Measurements from ENCODE around the gene DLGAP5. TPM values are rescaled to one million over a fixed set of nuclear protein-coding genes. Genes with fewer than 3 reads are reported as not detected.

The DLGAP5 gene
- total RNA-seq, 1 experiment from 2014 or later = 72.8 TPM

- no TSS peak for BruUV-seq (replicated peaks)
- H3K9me2 ChIP-seq (ENCODE audit: insufficient read depth) = no peaks in the 10 kb centered on the region
- no peak overlapping the region for H3K4me2 ChIP-seq (ENCODE audit: low read length)
- CTCF ChIA-PET = no interaction called here
- peaks cover 24 to 30% of the 10 kb centered on the region in 2 experiments; a peak in 3 of 4 replicates for H3K36me3 ChIP-seq (ENCODE audit: control insufficient read depth in 1 of 2, insufficient read depth in 2 of 2, low read length in 2 of 2)
- H3K79me2 ChIP-seq (ENCODE audit: insufficient read depth, low read length) = peaks cover 18% of the 10 kb centered on the region
- H3K9ac ChIP-seq (ENCODE audit: low read length) = no peak overlapping the region
- H4K20me1 ChIP-seq (ENCODE audit: insufficient read depth) = no peaks in the 10 kb centered on the region
- no peaks in the 10 kb centered on the region for H3K27me3 ChIP-seq (ENCODE audit: insufficient read depth, low read length)
- no peak for ATAC-seq
- RAD21 ChIA-PET (ENCODE audit: low non-redundant PET in 1 of 2, low total read pairs in 2 of 2, uncharacterized antibody in 2 of 2, unreplicated experiment in 2 of 2) = no interaction called here
- no peak for TF ChIP-seq ZNF274 (IDR thresholded peaks at IDR 0.05; ENCODE audit: low read depth, low read length)
- TF ChIP-seq CEBPB (IDR thresholded peaks at IDR 0.05; ENCODE audit: low read depth) = no peak
- no peak for TF ChIP-seq EZH2phosphoT487 (IDR thresholded peaks at IDR 0.05; ENCODE audit: borderline replicate concordance)
- TF ChIP-seq CTCF (IDR thresholded peaks at IDR 0.05 in 2 of 3, conservative IDR thresholded peaks at IDR 0.05 in 1 of 3; ENCODE audit: borderline replicate concordance in 1 of 3, insufficient read depth in 1 of 3, low read depth in 2 of 3, low read length in 2 of 3) = no peak
- no peak for TF ChIP-seq SP1 (IDR thresholded peaks at IDR 0.05; ENCODE audit: low read depth)
- no peak for TF ChIP-seq SRF (IDR thresholded peaks at IDR 0.05; ENCODE audit: low read depth)
- no peak for TF ChIP-seq ZFX (IDR thresholded peaks at IDR 0.05)
- H3K4me3 ChIP-seq (replicated peaks in 1 of 2; ENCODE audit: low read depth in 1 of 2, low read length in 2 of 2) = no peak overlapping the region
- no peak overlapping the region for H2AFZ ChIP-seq (ENCODE audit: low read depth, low read length, poor library complexity, severe bottlenecking)
- no peaks in the 10 kb centered on the region for H3K9me3 ChIP-seq (ENCODE audit: control insufficient read depth in 1 of 2, insufficient read depth in 1 of 2, low read depth in 1 of 2, low read length in 2 of 2)
- no peaks in the 10 kb centered on the region for H3K4me1 ChIP-seq (ENCODE audit: control insufficient read depth in 1 of 2, insufficient read depth in 2 of 2, low read length in 2 of 2)
- no peak overlapping the region for H3K27ac ChIP-seq (ENCODE audit: low read depth, low read length)
- no peak for DNase-seq (ENCODE audit: low read depth, low spot score)
- intact Hi-C loops (cut with micrococcal nuclease) = no loop called here
- POLR2A ChIA-PET = no interaction called here
These were observed 11.0 kb downstream of the DLGAP5 start for GRCh38 chr14:55180434-55180833.

GRCh38 chr14:55180006-55180405, 11.4 kb downstream of the DLGAP5 start:
- POLR2A ChIA-PET = no interaction called here
- no peak overlapping the region for H3K4me2 ChIP-seq (ENCODE audit: low read length)
- CTCF ChIA-PET = no interaction called here
- intact Hi-C loops (cut with micrococcal nuclease) = no loop called here
- H3K9ac ChIP-seq (ENCODE audit: low read length) = no peak overlapping the region
- no peak for DNase-seq (ENCODE audit: low read depth, low spot score)
- H3K79me2 ChIP-seq (ENCODE audit: insufficient read depth, low read length) = peaks cover 18% of the 10 kb centered on the region
- no peak overlapping the region for H3K27ac ChIP-seq (ENCODE audit: low read depth, low read length)
- H4K20me1 ChIP-seq (ENCODE audit: insufficient read depth) = no peaks in the 10 kb centered on the region
- no peaks in the 10 kb centered on the region for H3K27me3 ChIP-seq (ENCODE audit: insufficient read depth, low read length)
- H3K9me2 ChIP-seq (ENCODE audit: insufficient read depth) = no peaks in the 10 kb centered on the region
- no peaks in the 10 kb centered on the region for H3K4me1 ChIP-seq (ENCODE audit: control insufficient read depth in 1 of 2, insufficient read depth in 2 of 2, low read length in 2 of 2)
- no peak for ATAC-seq
- TSS peak; percentile 14 for BruUV-seq (replicated peaks)
- peaks cover 24 to 34% of the 10 kb centered on the region in 2 experiments; a peak in 3 of 4 replicates for H3K36me3 ChIP-seq (ENCODE audit: control insufficient read depth in 1 of 2, insufficient read depth in 2 of 2, low read length in 2 of 2)
- H2AFZ ChIP-seq (ENCODE audit: low read depth, low read length, poor library complexity, severe bottlenecking) = no peak overlapping the region
- H3K4me3 ChIP-seq (replicated peaks in 1 of 2; ENCODE audit: low read depth in 1 of 2, low read length in 2 of 2) = no peak overlapping the region
- RAD21 ChIA-PET (ENCODE audit: low non-redundant PET in 1 of 2, low total read pairs in 2 of 2, uncharacterized antibody in 2 of 2, unreplicated experiment in 2 of 2) = no interaction called here
- no peaks in the 10 kb centered on the region for H3K9me3 ChIP-seq (ENCODE audit: control insufficient read depth in 1 of 2, insufficient read depth in 1 of 2, low read depth in 1 of 2, low read length in 2 of 2)
- TF ChIP-seq ATF3 (IDR thresholded peaks at IDR 0.05) (no peak), FOSL1 (IDR thresholded peaks at IDR 0.05; ENCODE audit: low read depth) (no peak), REST (IDR thresholded peaks at IDR 0.05; ENCODE audit: low read depth) (no peak), ZFX (IDR thresholded peaks at IDR 0.05) (no peak), ZBTB33 (IDR thresholded peaks at IDR 0.05; ENCODE audit: extremely low read depth, insufficient replicate concordance, low read length) (no peak), SIN3A (IDR thresholded peaks at IDR 0.05; ENCODE audit: low read depth) (no peak)
